Myocyte (in vitro differentiated cells): ENCODE data around the gene PHACTR4. TPM values are rescaled to one million over a fixed set of nuclear protein-coding genes. Genes with fewer than 3 reads are reported as not detected.
"Not testable (repeated sequence)": the region's sequence is repeated elsewhere in the genome, so short reads cannot be mapped to it uniquely, and the experiment has no call there.

Source experiments
- DNase-seq: peaks from one replicate; pipeline ENCODE4 v3.0.0-alpha.2; 2012; ENCODE audit warnings: low read depth
- total RNA-seq: library from RNA; depleted of rRNA; stranded (reverse); fragments of >200 nt; gene quantifications from 2 replicates; pipeline ENCODE4 v1.2.3, GENCODE V29; 2014

PHACTR4 gene
- total RNA-seq, 1 donor from 2014 or later: 13.2 TPM

DNA sequence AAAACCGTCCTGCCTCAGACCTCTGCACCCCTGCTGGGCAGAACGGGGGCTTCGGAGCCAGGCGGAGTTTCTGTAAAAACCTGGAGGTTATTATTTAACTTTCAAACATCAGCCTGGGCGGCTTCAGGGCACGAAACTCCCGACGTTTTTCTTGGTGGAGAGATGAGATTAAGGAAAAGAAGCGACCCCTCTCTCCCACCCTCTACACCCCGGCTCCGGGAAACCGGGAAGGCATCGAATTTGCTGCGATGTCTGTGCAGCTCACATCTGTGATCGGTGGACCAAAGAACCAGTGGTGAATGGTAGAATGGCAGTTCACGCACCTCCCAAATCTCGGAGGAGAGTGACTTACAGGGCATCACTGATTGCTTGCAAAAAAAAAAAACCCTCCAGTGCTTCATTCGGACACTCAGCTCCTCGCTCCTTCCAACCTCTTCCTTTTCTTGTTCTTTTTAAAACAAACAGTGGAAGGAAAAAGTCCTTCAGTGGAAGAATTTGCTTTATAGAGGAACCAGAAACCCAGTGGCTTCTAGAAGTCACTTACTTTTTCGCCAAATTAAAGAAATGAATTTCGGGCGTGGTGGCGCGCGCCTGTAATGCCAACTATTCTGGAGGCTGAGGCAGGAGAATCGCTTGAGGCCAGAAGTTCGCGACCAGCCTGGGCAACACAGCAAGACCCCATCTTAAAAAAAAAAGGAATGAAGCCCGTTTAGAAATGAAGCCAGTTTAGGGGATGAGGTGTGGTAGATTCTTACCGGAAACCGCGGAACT lies 884 bp downstream of the PHACTR4 start:
- peak; percentile 57 for DNase-seq

DNA sequence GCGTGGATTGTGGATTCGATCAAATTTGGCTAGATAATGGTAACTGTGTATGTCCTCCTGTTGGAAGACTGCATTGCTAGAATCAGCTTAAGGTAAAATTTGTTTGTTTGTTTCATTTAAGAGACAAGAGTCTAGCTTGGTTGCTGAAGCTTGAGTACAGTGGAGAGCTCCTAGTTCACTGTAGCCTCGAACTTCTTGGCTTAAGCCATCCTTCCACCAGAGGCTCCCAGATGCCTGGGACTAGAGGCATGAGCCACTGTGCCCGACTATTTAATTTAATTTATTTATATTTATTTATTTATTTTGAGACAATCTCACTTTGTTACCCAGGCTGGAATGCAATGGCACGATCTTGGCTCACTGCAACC lies 1.5 kb downstream of the PHACTR4 start:
- no peak for DNase-seq

- not testable (repeated sequence) for DNase-seq
Observed at GRCh38 chr1:28373450-28373849, 3.9 kb downstream of the PHACTR4 start.

- no peak for DNase-seq
Observed at GRCh38 chr1:28374297-28374696, 4.8 kb downstream of the PHACTR4 start.

DNA sequence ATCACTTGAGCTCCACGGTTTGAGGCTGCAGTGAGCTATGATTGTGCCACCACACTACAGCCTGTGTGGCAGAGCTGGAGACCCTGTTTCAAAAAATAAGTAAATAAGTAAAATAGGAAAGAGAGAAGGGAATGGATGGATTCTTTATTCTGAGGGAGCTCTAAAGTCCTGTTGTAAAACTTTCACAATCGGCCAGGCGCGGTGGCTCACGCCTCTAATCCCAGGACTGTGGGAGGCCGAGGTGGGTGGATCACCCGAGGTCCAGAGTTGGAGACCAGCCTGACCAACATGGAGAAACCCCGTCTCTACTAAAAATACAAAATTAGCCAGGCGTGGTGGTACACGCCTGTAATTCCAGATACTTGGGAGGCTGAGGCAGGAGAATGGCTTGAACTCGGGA lies 6.1 kb downstream of the PHACTR4 start:
- DNase-seq: not testable (repeated sequence)

- DNase-seq: not testable (repeated sequence)
Observed at GRCh38 chr1:28376195-28376594, 6.7 kb downstream of the PHACTR4 start.

GRCh38 chr1:28378906-28379305 lies 9.4 kb downstream of the PHACTR4 start:
- DNase-seq: no peak

GRCh38 chr1:28380394-28380793 lies 10.9 kb downstream of the PHACTR4 start:
- no peak for DNase-seq

DNA sequence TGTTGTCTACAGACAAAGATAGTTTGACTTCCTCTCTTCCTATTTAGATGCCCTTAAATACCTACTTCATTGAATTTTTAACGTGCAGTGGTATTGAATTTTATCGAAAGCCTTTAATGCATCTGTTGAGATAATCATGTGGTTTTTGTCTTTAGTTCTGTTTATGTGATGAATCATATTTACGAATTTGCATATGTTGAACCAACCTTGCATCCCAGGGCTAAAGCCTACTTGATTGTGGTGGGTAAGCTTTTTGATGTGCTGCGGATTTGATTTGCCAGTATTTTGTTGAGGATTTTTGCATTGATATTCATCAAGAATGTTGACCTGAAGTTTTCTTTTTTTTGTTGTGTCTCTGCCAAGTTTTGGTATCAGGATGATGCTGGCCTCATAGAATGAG lies 14.2 kb downstream of the PHACTR4 start:
- DNase-seq: not testable (repeated sequence)

GRCh38 chr1:28392027-28392652 lies 22.6 kb downstream of the PHACTR4 start:
- DNase-seq: peak; percentile 54

- no peak for DNase-seq
Observed at GRCh38 chr1:28394136-28394535, 24.6 kb downstream of the PHACTR4 start.

DNA sequence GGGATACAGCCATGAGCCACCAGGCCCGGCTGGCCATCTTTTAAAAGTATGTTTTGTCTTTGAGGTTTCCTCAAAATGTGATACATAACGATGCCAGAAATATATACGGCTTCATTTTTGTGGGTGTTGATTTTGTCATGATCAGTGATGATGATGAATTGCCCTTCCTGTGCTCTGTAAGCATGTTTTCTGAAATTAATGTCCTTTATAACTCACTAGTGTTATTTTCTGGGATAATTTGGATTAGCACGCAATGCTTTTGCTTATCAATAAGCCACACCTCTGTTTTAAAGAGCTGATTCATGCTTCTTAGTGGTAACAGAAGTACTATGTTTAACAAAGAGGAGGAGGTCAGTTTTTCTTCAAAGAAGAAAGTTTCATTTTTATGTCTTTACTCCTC lies 25.6 kb downstream of the PHACTR4 start:
- DNase-seq: no peak

GRCh38 chr1:28401760-28402159 lies 32.2 kb downstream of the PHACTR4 start:
- no peak for DNase-seq

- DNase-seq: no peak
Observed at GRCh38 chr1:28409090-28409489, 39.5 kb downstream of the PHACTR4 start.

- DNase-seq: no peak
Observed at GRCh38 chr1:28411656-28412055, 42.1 kb downstream of the PHACTR4 start.

DNA sequence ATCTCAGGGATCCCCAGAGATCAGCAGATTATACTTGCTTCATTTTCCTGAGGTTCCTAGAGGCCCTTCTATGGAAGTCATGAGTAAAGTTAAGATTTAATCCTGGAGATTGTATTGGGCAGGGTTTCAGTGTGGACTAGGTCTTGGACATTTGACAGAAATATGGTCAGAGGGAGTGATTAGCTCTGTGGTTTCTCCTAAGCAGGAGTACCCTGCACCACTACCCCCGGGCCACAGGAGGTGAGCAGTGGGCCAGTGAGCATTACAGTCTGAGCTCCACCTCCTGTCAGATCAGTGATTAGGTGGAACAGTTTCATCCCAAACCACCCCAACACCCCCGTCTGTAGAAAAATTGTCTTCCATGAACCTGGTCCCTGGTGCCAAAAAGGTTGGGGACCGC lies 43.2 kb downstream of the PHACTR4 start:
- DNase-seq: peak; percentile 37

- no peak for DNase-seq
Observed at GRCh38 chr1:28416509-28417194, 47.1 kb downstream of the PHACTR4 start.

DNA sequence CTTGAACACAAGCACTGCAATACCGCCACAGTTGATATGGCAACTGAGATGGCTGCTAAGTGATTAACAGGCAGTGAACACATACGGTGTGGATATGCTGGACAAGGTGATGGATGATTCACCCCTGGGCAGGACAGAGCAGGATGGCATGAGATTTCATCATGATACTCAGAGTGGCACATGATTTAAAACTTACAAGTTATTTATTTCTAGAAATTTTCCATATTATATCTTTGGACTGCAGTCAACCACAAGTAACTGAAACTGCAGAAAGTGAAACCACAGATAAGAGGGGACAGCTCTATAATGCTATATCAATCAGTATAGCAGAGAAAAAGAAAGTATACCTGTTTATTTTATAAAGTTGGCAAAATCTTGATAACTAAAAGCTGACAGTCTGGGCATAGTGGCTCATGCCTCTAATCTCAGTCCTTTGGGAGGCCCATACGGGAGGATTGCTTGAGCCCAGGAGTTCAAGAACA lies 47.9 kb downstream of the PHACTR4 start:
- peak; percentile 72 for DNase-seq

DNA sequence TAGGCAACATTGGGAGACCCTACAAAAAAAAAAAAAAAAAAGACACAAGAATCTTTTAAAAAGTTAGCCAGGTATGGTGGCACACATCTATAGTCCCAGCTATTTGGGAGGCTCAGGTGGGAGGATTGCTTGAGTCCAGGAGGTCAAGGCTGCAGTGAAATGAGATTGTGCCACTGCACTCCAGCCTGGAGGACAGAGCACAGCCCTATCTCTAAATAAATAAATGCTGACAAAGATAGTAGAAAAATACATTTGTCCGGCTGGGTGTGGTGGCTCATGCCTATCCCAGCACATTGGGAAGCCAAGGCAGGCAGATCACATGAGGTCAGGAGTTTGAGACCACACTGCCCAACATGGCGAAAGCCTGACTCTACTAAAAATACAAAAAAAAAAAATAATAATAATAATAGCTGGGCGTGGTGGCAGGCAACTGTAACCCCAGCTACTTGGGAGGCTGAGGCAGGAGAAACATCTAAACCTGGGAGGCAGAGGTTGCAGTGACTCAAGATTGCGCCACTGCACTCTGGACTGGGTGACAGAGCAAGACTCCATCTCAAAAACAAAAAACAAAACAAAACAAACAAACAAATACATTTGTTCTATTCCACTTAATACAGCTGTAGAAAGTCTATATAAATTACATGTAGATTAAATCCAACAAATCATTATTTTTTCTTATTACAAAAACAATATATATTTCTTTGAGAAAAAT lies 48.5 kb downstream of the PHACTR4 start:
- DNase-seq: no peak

- DNase-seq: no peak
Observed at GRCh38 chr1:28421744-28422143, 52.2 kb downstream of the PHACTR4 start.

DNA sequence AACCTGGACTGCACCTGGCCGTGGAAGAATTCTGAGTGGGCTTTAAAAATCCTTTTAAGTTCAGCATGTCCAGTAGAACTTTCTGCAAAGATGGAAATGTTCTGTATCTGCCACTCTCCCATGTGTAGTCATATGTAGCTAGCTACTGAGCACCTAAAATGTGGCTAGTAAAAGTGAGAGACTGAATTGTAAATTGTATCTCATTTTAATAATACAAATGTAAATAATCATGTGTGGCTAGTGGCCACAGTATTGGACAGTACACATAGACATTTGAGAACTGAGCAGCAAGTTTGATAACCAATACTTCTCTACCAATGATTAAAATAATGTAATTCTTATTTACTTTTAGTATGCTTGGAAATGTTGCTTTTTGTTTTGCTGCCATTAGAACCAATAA lies 57.3 kb downstream of the PHACTR4 start:
- DNase-seq: no peak

- DNase-seq: no peak
Observed at GRCh38 chr1:28428012-28428411, 58.5 kb downstream of the PHACTR4 start.
